Stimulated activated naive CD8-positive, alpha-beta T cell treated with anti-CD3 and anti-CD28 coated beads, Interleukin-15, Interleukin-2, amounts not matched to agents 100 ng/mL and 50 ng/mL, for 24 hours (primary cell): ENCODE measurements around the gene APOLD1.
A peak's percentile ranks its signal among the peaks of the same experiment; 100 is the strongest.
"Not testable (repeated sequence)": the region's sequence is repeated elsewhere in the genome, so short reads cannot be mapped to it uniquely, and the experiment has no call there.

Experiments
- H3K27ac Mint-ChIP-seq: one replicate; pipeline ENCODE4 v1.8.0; 2021; ENCODE audit warnings: mild to moderate bottlenecking, mixed read lengths
- H3K27me3 Mint-ChIP-seq: one replicate; pipeline ENCODE4 v1.8.0; 2021; ENCODE audit warnings: mixed read lengths
- H3K36me3 Mint-ChIP-seq: one replicate; pipeline ENCODE4 v1.8.0; 2021; ENCODE audit warnings: low read depth, mixed read lengths
- H3K4me1 Mint-ChIP-seq: one replicate; pipeline ENCODE4 v1.8.0; 2021; ENCODE audit warnings: low read depth, mixed read lengths
- H3K4me3 Mint-ChIP-seq: one replicate; pipeline ENCODE4 v1.8.0; 2021; ENCODE audit warnings: mild to moderate bottlenecking, mixed read lengths
- H3K9me3 Mint-ChIP-seq: one replicate; pipeline ENCODE4 v1.8.0; 2021; ENCODE audit warnings: mixed read lengths

Gene APOLD1

GRCh38 chr12:12784911-12785814 lies at the start of gene APOLD1:
APOLD1 (plus strand) TSS chr12:12785659; CDS start chr12:12785692, 33 bp downstream.
- Mint-ChIP-seq H3K27ac (peak within 1 kb of the TSS; percentile 83), H3K4me3 (peak within 1 kb of the TSS; percentile 84), H3K36me3 (no peaks in the 10 kb centered on the region), H3K4me1 (peaks cover 42% of the 10 kb centered on the region), H3K9me3 (no peaks in the 10 kb centered on the region), H3K27me3 (no peaks in the 10 kb centered on the region)

- no peaks in the 10 kb centered on the region for H3K36me3 Mint-ChIP-seq
- no peaks in the 10 kb centered on the region for H3K27me3 Mint-ChIP-seq
- H3K4me1 Mint-ChIP-seq, result peaks cover 26% of the 10 kb centered on the region
- H3K9me3 Mint-ChIP-seq, result no peaks in the 10 kb centered on the region
- H3K4me3 Mint-ChIP-seq, result peak overlapping the region; percentile 62
- peak overlapping the region; percentile 65 for H3K27ac Mint-ChIP-seq
Observed at GRCh38 chr12:12736759-12737676, 48.4 kb upstream of the APOLD1 start.

GRCh38 chr12:12738152-12738551 lies 47.3 kb upstream of the APOLD1 start:
- not testable (repeated sequence) for H3K27me3 Mint-ChIP-seq, H3K9me3 Mint-ChIP-seq, H3K4me3 Mint-ChIP-seq, H3K27ac Mint-ChIP-seq, H3K36me3 Mint-ChIP-seq
- peaks cover 26% of the 10 kb centered on the region for H3K4me1 Mint-ChIP-seq

GRCh38 chr12:12741660-12742059 lies 43.8 kb upstream of the APOLD1 start:
- H3K4me3 Mint-ChIP-seq, result no peak overlapping the region
- no peak overlapping the region for H3K27ac Mint-ChIP-seq
- H3K36me3 Mint-ChIP-seq, result no peaks in the 10 kb centered on the region

GRCh38 chr12:12744546-12745305 lies 40.7 kb upstream of the APOLD1 start:
- Mint-ChIP-seq H3K4me1 (no peaks in the 10 kb centered on the region), H3K27ac (no peak overlapping the region), H3K9me3 (no peaks in the 10 kb centered on the region), H3K4me3 (no peak overlapping the region), H3K27me3 (no peaks in the 10 kb centered on the region), H3K36me3 (no peaks in the 10 kb centered on the region)

More at GRCh38 chr12:12741660-12742059, 43.8 kb upstream of the APOLD1 start:
- H3K4me1 Mint-ChIP-seq, result peaks cover 12% of the 10 kb centered on the region
- H3K27me3 Mint-ChIP-seq, result no peaks in the 10 kb centered on the region
- no peaks in the 10 kb centered on the region for H3K9me3 Mint-ChIP-seq

GRCh38 chr12:12745576-12746211 lies 39.8 kb upstream of the APOLD1 start:
- Mint-ChIP-seq H3K4me1 (no peaks in the 10 kb centered on the region), H3K27ac (no peak overlapping the region), H3K9me3 (no peaks in the 10 kb centered on the region), H3K4me3 (no peak overlapping the region), H3K27me3 (no peaks in the 10 kb centered on the region), H3K36me3 (no peaks in the 10 kb centered on the region)

GRCh38 chr12:12747278-12747677 lies 38.2 kb upstream of the APOLD1 start:
- Mint-ChIP-seq H3K36me3 (no peaks in the 10 kb centered on the region), H3K9me3 (no peaks in the 10 kb centered on the region), H3K4me3 (no peak overlapping the region), H3K4me1 (no peaks in the 10 kb centered on the region), H3K27me3 (no peaks in the 10 kb centered on the region), H3K27ac (no peak overlapping the region)

- no peaks in the 10 kb centered on the region for H3K36me3 Mint-ChIP-seq
Observed at GRCh38 chr12:12748044-12748443, 37.4 kb upstream of the APOLD1 start.

GRCh38 chr12:12749433-12749832 lies 36.0 kb upstream of the APOLD1 start:
- no peaks in the 10 kb centered on the region for H3K9me3 Mint-ChIP-seq
- H3K27me3 Mint-ChIP-seq, result no peaks in the 10 kb centered on the region
- H3K4me1 Mint-ChIP-seq, result no peaks in the 10 kb centered on the region
- H3K4me3 Mint-ChIP-seq, result no peak overlapping the region
- no peaks in the 10 kb centered on the region for H3K36me3 Mint-ChIP-seq
- H3K27ac Mint-ChIP-seq, result no peak overlapping the region

More at GRCh38 chr12:12748044-12748443, 37.4 kb upstream of the APOLD1 start:
- Mint-ChIP-seq H3K4me3 (no peak overlapping the region), H3K27me3 (no peaks in the 10 kb centered on the region), H3K9me3 (no peaks in the 10 kb centered on the region), H3K27ac (no peak overlapping the region), H3K4me1 (no peaks in the 10 kb centered on the region)

GRCh38 chr12:12755923-12756322 lies 29.5 kb upstream of the APOLD1 start:
- Mint-ChIP-seq H3K4me1 (no peaks in the 10 kb centered on the region), H3K27ac (no peak overlapping the region), H3K27me3 (no peaks in the 10 kb centered on the region), H3K9me3 (no peaks in the 10 kb centered on the region), H3K4me3 (no peak overlapping the region), H3K36me3 (no peaks in the 10 kb centered on the region)

- Mint-ChIP-seq H3K4me1 (no peaks in the 10 kb centered on the region), H3K36me3 (peaks cover 4% of the 10 kb centered on the region), H3K4me3 (no peak overlapping the region), H3K27me3 (no peaks in the 10 kb centered on the region), H3K9me3 (no peaks in the 10 kb centered on the region), H3K27ac (no peak overlapping the region)
Observed at GRCh38 chr12:12757121-12757520, 28.3 kb upstream of the APOLD1 start.

- Mint-ChIP-seq H3K27ac (no peak overlapping the region), H3K4me1 (no peaks in the 10 kb centered on the region), H3K36me3 (peaks cover 4% of the 10 kb centered on the region), H3K27me3 (no peaks in the 10 kb centered on the region), H3K4me3 (no peak overlapping the region), H3K9me3 (no peaks in the 10 kb centered on the region)
Observed at GRCh38 chr12:12759234-12759915, 26.1 kb upstream of the APOLD1 start.

- Mint-ChIP-seq H3K4me3 (no peak overlapping the region), H3K27me3 (no peaks in the 10 kb centered on the region), H3K4me1 (no peaks in the 10 kb centered on the region)
Observed at GRCh38 chr12:12764824-12765223, 20.6 kb upstream of the APOLD1 start.

GRCh38 chr12:12770262-12770661 lies 15.2 kb upstream of the APOLD1 start:
- Mint-ChIP-seq H3K4me1 (no peaks in the 10 kb centered on the region), H3K4me3 (no peak overlapping the region), H3K27me3 (no peaks in the 10 kb centered on the region), H3K9me3 (peaks cover 9% of the 10 kb centered on the region), H3K36me3 (no peaks in the 10 kb centered on the region), H3K27ac (no peak overlapping the region)

More at GRCh38 chr12:12764824-12765223, 20.6 kb upstream of the APOLD1 start:
- Mint-ChIP-seq H3K9me3 (peaks cover 3% of the 10 kb centered on the region), H3K36me3 (peaks cover 4% of the 10 kb centered on the region), H3K27ac (no peak overlapping the region)
